ENCODE measurements around the gene KRT17. TPM values are rescaled to one million over a fixed set of nuclear protein-coding genes. Genes with fewer than 3 reads are reported as not detected.
A peak's percentile ranks its signal among the peaks of the same experiment; 100 is the strongest.
"Not testable (repeated sequence)": the region's sequence is repeated elsewhere in the genome, so short reads cannot be mapped to it uniquely, and the experiment has no call there.

Gene KRT17
- total RNA-seq, 4 donors from 2014 or later, result 1.5 TPM; not detected in 3

DNA sequence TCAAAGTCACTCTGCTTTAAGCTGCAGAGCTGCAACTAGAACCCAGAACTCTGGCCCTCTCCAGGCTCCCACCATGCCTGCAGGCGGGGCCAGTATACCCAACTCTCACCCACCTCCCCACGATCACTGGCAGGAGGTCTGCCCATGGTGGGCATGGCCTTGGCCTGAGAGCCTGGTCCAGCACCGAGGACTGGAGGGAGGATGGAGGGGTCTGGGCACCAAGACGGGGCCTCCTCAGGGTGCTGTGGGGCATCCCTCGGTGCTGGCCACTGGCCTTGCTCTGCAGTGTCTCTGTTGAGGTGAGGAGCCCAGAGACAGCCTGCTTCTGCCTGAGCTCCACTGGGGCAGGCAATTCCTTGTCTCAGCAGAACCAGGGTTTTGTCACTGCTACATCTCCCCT, 10.3 kb downstream of the KRT17 start:
- no peak overlapping the region for H3K27ac ChIP-seq
- peaks cover 0 to 3% (median 0%) of the 10 kb centered on the region in 4 donors for H3K4me1 ChIP-seq
- 73% methylated on average over 3 of the region's 5 CpGs; no CpG with 5 or more reads in 1 of the 2 donors for whole genome bisulfite sequencing, 2 donors
- TF ChIP-seq POLR2A (IDR thresholded peaks at IDR 0.05) (no peak), EP300 (IDR thresholded peaks at IDR 0.05) (no peak)
- TF ChIP-seq, protein P1, sequence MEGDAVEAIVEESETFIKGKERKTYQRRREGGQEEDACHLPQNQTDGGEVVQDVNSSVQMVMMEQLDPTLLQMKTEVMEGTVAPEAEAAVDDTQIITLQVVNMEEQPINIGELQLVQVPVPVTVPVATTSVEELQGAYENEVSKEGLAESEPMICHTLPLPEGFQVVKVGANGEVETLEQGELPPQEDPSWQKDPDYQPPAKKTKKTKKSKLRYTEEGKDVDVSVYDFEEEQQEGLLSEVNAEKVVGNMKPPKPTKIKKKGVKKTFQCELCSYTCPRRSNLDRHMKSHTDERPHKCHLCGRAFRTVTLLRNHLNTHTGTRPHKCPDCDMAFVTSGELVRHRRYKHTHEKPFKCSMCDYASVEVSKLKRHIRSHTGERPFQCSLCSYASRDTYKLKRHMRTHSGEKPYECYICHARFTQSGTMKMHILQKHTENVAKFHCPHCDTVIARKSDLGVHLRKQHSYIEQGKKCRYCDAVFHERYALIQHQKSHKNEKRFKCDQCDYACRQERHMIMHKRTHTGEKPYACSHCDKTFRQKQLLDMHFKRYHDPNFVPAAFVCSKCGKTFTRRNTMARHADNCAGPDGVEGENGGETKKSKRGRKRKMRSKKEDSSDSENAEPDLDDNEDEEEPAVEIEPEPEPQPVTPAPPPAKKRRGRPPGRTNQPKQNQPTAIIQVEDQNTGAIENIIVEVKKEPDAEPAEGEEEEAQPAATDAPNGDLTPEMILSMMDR (IDR thresholded peaks at IDR 0.05), result no peak
- H3K36me3 ChIP-seq, result no peaks in the 10 kb centered on the region
- H3K9me3 ChIP-seq, result no peaks in the 10 kb centered on the region
- H3K4me3 ChIP-seq, result no peak overlapping the region
- no peaks in the 10 kb centered on the region for H3K27me3 ChIP-seq
- DNase-seq (ENCODE audit: low spot score in 2 of 2), result no peak

DNA sequence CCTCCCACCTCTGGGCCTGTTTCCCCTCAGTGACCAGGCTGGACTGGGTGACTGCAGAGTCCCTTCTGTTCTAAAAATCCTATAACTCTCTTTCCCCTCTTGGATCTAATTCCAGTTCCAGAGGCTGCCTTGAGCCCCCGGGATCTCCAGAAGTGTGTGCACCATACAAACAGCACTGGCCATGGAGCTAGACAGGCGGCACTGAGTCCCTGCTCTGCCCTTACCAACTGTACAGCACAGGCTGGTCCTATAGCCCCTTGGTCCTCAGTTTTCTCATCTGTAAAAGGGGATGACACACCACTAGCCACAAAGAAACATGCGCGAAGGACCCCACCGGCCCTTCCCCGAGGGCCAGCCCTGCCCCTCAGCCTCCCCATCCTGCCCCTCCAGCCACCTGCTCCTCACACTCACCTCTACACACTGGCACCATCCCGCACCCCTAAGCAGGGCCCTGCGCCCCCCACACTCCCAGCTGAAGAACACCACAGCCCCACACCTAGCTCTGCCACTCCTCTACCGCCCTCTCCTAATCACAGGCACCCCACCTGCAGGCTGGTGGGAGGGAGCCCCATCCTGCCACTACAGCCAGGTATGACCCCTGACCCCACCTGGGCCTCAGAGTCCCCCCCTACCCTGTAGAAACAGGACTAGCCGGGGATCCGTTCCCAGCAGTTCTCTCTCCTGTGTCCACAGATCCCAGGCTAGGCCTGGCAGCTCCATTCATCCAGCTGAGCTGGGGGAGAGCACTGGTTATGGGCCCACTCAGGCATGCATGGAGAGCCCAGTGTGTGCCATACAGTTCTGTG, 10.9 kb downstream of the KRT17 start:
- no peak overlapping the region for H3K4me3 ChIP-seq
- DNase-seq (ENCODE audit: low spot score in 2 of 2), result no peak
- peaks cover 0 to 3% (median 0%) of the 10 kb centered on the region in 4 donors for H3K4me1 ChIP-seq
- H3K36me3 ChIP-seq, result no peaks in the 10 kb centered on the region
- no peak for TF ChIP-seq EP300 (IDR thresholded peaks at IDR 0.05)
- TF ChIP-seq, protein P1 (IDR thresholded peaks at IDR 0.05), result no peak
- TF ChIP-seq POLR2A (IDR thresholded peaks at IDR 0.05), result no peak
- no peaks in the 10 kb centered on the region for H3K9me3 ChIP-seq
- no peak overlapping the region for H3K27ac ChIP-seq
- WGBS, 2 donors, result 82 to 85% methylated on average over 9 to 10 of the region's 11 CpGs
- no peaks in the 10 kb centered on the region for H3K27me3 ChIP-seq

DNA sequence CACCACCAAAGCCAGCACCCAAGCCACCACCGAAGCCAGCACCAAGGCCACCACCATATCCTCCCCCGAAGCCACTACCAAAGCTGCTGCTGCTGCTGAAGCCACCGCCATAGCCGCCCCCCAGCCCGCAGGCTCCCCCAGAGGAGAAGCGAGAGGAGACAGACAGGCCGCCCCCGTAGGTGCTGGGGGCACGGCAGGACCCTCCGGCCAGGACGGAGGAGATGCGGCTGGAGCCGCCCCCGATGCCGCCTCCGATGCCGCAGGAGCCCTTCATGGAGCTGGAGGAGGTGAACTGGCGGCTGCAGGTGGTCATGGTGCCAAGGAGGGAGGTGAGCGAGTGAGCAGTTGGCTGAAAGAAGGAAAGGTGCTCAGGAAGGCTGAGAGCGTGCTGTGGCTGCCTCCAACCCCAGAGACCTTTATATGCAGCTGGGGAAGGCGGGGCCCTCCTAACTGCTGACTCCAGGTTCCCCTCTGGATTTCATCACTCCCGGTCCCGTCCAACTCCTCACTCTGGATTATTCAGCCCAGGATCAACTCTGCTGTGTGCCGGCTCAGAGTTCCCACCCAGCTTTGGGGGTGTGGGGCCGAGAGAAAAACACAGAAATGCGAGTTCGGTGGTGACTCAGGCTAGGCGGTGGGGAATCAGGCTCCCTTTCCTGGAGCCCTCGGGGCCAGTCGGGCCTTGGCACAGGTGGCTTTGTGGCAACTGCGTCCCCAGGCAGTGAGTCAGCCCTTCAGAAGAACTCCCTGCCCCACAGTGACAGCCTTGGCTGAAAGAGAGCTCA, 11.8 kb downstream of the KRT17 start, which contains the start of gene KRT16:
TSS of gene KRT16 (minus strand) at position 392 of the 785 bp plus-strand sequence. CDS start at position 313, 79 bp downstream.
- H3K9me3 ChIP-seq; H3K27ac ChIP-seq; H3K4me1 ChIP-seq; H3K4me3 ChIP-seq; H3K36me3 ChIP-seq; DNase-seq (ENCODE audit: low spot score in 2 of 2); H3K27me3 ChIP-seq: not testable (repeated sequence)
- WGBS, 2 donors, result 64 to 74% methylated on average over 26 to 30 of the region's 31 CpGs

DNA sequence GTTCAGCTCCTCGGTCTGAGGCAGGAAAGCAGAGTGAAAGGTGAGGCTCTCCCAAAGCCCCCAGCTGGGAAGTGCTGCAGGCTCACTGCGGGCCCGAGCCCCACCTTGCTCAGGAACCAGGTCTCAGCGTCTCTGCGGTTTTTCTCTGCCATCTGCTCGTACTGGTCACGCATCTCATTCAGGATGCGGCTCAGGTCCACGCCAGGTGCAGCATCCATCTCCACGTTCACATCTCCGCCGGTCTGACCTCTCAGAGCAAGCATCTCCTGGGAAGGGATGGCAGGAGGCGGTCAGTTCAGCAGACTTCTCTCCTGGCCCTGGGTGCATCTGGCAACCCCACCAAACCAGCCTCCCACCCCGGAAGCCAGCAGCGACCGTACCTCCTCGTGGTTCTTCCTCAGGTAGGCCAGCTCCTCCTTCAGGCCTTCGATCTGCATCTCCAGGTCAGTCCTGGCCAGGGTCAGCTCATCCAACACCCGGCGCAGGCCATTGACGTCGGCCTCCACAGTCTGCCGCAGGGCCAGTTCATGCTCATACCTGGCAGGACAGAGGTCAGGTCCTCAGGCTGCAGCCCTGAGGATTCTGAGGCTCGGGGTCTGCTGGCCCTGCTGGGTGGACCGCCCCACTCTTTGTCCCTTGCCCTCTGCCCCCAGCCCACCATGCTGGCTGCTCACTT, 13.3 kb downstream of the KRT17 start:
- DNase-seq (ENCODE audit: low spot score in 2 of 2), result no peak
- Histone ChIP-seq H3K4me1 (peaks cover 0 to 3% (median 0%) of the 10 kb centered on the region in 4 donors), H3K36me3 (no peaks in the 10 kb centered on the region), H3K27me3 (no peaks in the 10 kb centered on the region), H3K27ac (no peak overlapping the region), H3K9me3 (peaks cover 0 to 17% (median 4%) of the 10 kb centered on the region in 4 donors), H3K4me3 (no peak overlapping the region)
- no peak for TF ChIP-seq EP300 (IDR thresholded peaks at IDR 0.05)
- TF ChIP-seq POLR2A (IDR thresholded peaks at IDR 0.05), result no peak
- TF ChIP-seq, protein P1 (IDR thresholded peaks at IDR 0.05), result no peak
- 84 to 96% methylated on average over 24 to 25 of the region's 25 CpGs for WGBS, 2 donors

DNA sequence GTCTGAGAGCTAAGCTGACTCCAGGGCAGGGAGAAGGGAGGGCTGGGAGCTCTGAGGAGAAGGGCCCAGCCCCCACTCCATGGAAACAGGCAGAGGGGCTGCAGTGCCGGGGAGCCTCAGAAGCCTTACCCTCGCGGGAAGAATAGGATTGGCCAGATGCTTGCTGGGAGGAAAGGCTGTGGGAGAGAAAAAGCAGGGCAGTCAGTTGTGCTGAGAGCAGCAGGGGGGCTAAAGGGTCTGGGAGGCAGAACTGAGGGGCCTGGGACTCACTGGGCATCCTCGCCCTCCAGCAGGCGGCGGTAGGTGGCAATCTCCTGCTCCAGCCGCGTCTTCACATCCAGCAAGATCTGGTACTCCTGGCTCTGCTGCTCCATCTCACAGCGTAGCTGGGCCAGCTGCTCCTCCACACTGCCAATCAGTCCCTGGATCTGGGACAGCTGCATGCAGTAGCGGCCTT, 14.3 kb downstream of the KRT17 start:
- WGBS, 2 donors, result 10 to 17% methylated on average over 10 of the region's 10 CpGs
- not testable (repeated sequence) for H3K36me3 ChIP-seq; H3K27me3 ChIP-seq; DNase-seq (ENCODE audit: low spot score in 2 of 2); H3K27ac ChIP-seq; H3K4me1 ChIP-seq; H3K4me3 ChIP-seq
- TF ChIP-seq, protein P1 (IDR thresholded peaks at IDR 0.05), result peak in 1 of 5 experiments; percentile 7
- H3K9me3 ChIP-seq, result peaks cover 0 to 21% (median 4%) of the 10 kb centered on the region in 4 donors

DNA sequence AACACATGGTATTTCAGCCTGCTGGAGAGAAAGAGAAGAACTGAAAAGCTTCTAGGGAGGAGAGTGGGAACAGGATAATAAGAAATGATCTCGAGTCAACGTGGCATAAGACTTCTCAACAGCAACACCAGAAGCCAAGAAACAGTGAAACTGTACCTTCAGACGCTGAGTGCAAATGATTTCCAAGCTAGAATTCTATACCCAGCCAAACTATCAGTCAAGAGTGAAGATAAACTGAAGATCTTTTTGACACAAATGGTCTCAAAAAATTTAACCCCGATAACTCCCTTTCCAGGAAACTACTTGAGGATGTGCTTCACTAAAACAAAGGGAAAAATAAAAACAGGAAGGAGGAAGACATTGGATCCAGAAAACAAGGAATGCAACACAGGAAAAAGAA, 17.4 kb downstream of the KRT17 start:
- not testable (repeated sequence) for H3K4me1 ChIP-seq; DNase-seq (ENCODE audit: low spot score in 2 of 2); H3K27ac ChIP-seq; H3K4me3 ChIP-seq; H3K36me3 ChIP-seq; H3K27me3 ChIP-seq
- WGBS, 2 donors, result 73 to 94% methylated on average over 4 of the region's 4 CpGs
- H3K9me3 ChIP-seq, result peaks cover 0 to 21% (median 4%) of the 10 kb centered on the region in 4 donors
